GM19023 (cell line): ENCODE results near the gene SPRR2F.
"Not testable (repeated sequence)": the region's sequence is repeated elsewhere in the genome, so short reads cannot be mapped to it uniquely, and the experiment has no call there.

Experiments used
- ATAC-seq: cut with Tn5 transposase; IDR thresholded peaks from one replicate; pipeline ENCODE4 v1.9.1; 2021; ENCODE audit warnings: mild to moderate bottlenecking, moderate library complexity; ENCODE audit not compliant: unreplicated experiment

The SPRR2F gene

GRCh38 chr1:153113416-153113815 lies at the start of gene SPRR2F:
Gene SPRR2F, minus strand, starts transcription at chr1:153113516. Its CDS starts 783 bp downstream, at chr1:153112733.
- ATAC-seq = no peak

- no peak for ATAC-seq
Observed at GRCh38 chr1:153155541-153155940, 42.2 kb upstream of the SPRR2F start.

- no peak for ATAC-seq
Observed at GRCh38 chr1:153152481-153152880, 39.2 kb upstream of the SPRR2F start.

- no peak for ATAC-seq
Observed at GRCh38 chr1:153150846-153151245, 37.5 kb upstream of the SPRR2F start, which contains the start of gene SPRR2G. Gene SPRR2G, minus strand, starts transcription at chr1:153150890. Its CDS starts 780 bp downstream, at chr1:153150110.

- ATAC-seq = no peak
Observed at GRCh38 chr1:153141377-153141776, 28.1 kb upstream of the SPRR2F start.

- ATAC-seq = no peak
Observed at GRCh38 chr1:153140484-153140883, 27.2 kb upstream of the SPRR2F start.

GRCh38 chr1:153133743-153134142 lies 20.4 kb upstream of the SPRR2F start:
- no peak for ATAC-seq

GRCh38 chr1:153133267-153133666 lies 20.0 kb upstream of the SPRR2F start:
- ATAC-seq = no peak

- ATAC-seq = not testable (repeated sequence)
Observed at GRCh38 chr1:153128688-153129087, 15.4 kb upstream of the SPRR2F start.

GRCh38 chr1:153127296-153127695 lies 14.0 kb upstream of the SPRR2F start:
- ATAC-seq = no peak

- ATAC-seq = no peak
Observed at GRCh38 chr1:153125536-153125935, 12.2 kb upstream of the SPRR2F start.

- not testable (repeated sequence) for ATAC-seq
Observed at GRCh38 chr1:153123793-153124192, 10.5 kb upstream of the SPRR2F start.

- no peak for ATAC-seq
Observed at GRCh38 chr1:153122831-153123421, 9.6 kb upstream of the SPRR2F start.

- no peak for ATAC-seq
Observed at GRCh38 chr1:153120945-153121344, 7.6 kb upstream of the SPRR2F start.

- ATAC-seq = no peak
Observed at GRCh38 chr1:153119491-153119971, 6.2 kb upstream of the SPRR2F start.

- not testable (repeated sequence) for ATAC-seq
Observed at GRCh38 chr1:153115264-153115663, 1.9 kb upstream of the SPRR2F start.

GRCh38 chr1:153112454-153112853 lies 862 bp downstream of the SPRR2F start:
- ATAC-seq = not testable (repeated sequence)

GRCh38 chr1:153100245-153100644 lies 13.1 kb downstream of the SPRR2F start:
- ATAC-seq = no peak

GRCh38 chr1:153099461-153100045 lies 13.8 kb downstream of the SPRR2F start:
- ATAC-seq = no peak

- ATAC-seq = no peak
Observed at GRCh38 chr1:153095764-153096163, 17.6 kb downstream of the SPRR2F start.

- ATAC-seq = no peak
Observed at GRCh38 chr1:153094426-153094825, 18.9 kb downstream of the SPRR2F start, which contains the start of gene SPRR2E. Gene SPRR2E, minus strand, starts transcription at chr1:153094526. Its CDS starts 775 bp downstream, at chr1:153093751.

- no peak for ATAC-seq
Observed at GRCh38 chr1:153087652-153088051, 25.7 kb downstream of the SPRR2F start.
